Activated CD8-positive, alpha-beta T cell treated with anti-CD3 and anti-CD28 coated beads, Interleukin-2, amount 10 ng/mL, durations not matched to agents 7 days and 5 days (primary cell): Measurements from ENCODE around the gene CDC34. TPM values are rescaled to one million over a fixed set of nuclear protein-coding genes. Genes with fewer than 3 reads are reported as not detected.

Source experiments
- ATAC-seq: fragments of 150-1000 bp; cut with Tn5 transposase; one replicate; pipeline ENCODE4 v1.10.0; 2021; ENCODE audit warnings: moderate library complexity
- CTCF ChIA-PET: fragments of 350-600 bp; sonication (Branson Sonifier 250); formaldehyde crosslinking; loops from one replicate; lab custom pipeline; 2021; ENCODE audit warnings: antibody characterized with exemption; lab: Charles Lee
- POLR2A ChIA-PET: fragments of 350-600 bp; sonication (Branson Sonifier 250); formaldehyde crosslinking; loops from one replicate; lab custom pipeline; 2021; ENCODE audit warnings: antibody characterized with exemption; lab: Charles Lee
- DNase-seq: peaks from one replicate; pipeline ENCODE4 v3.0.0-alpha.2; 2020
- H3K27ac Mint-ChIP-seq: one replicate; pipeline ENCODE4 v1.8.0; 2021; ENCODE audit warnings: mild to moderate bottlenecking, mixed read lengths
- H3K27me3 Mint-ChIP-seq: one replicate; pipeline ENCODE4 v1.8.0; 2021; ENCODE audit warnings: low read depth, mixed read lengths
- H3K36me3 Mint-ChIP-seq: one replicate; pipeline ENCODE4 v1.8.0; 2021; ENCODE audit warnings: low read depth, mixed read lengths
- H3K4me1 Mint-ChIP-seq: one replicate; pipeline ENCODE4 v1.8.0; 2021; ENCODE audit warnings: low read depth, mixed read lengths
- H3K4me3 Mint-ChIP-seq: one replicate; pipeline ENCODE4 v1.8.0; 2021; ENCODE audit warnings: mild to moderate bottlenecking, mixed read lengths
- H3K9me3 Mint-ChIP-seq: one replicate; pipeline ENCODE4 v1.8.0; 2022; ENCODE audit warnings: mixed read lengths; ENCODE audit not compliant: insufficient read depth
- total RNA-seq, 2 experiments: library from RNA; stranded (reverse); gene quantifications; one replicate each; pipeline ENCODE4 v1.2.3, GENCODE V29; 2021

Gene CDC34
- total RNA-seq, 2 experiments from 2014 or later, result 49.0 to 53.0 TPM

GRCh38 chr19:530134-531008 is 1.2 kb upstream of the CDC34 start:
- DNase-seq (no peak), ATAC-seq (no peak)
- H3K36me3 Mint-ChIP-seq, result peaks cover 4% of the 10 kb centered on the region
- peak overlapping the region; percentile 89 for H3K27ac Mint-ChIP-seq
- H3K27me3 Mint-ChIP-seq, result peaks cover 3% of the 10 kb centered on the region
- H3K4me3 Mint-ChIP-seq, result peak overlapping the region; percentile 78
- CTCF ChIA-PET, result interaction anchor here (1.1 to 6.1 kb wide), 3 partner anchors 11 to 23 kb away, joined by 3 to 87 read pairs (median 24); partner anchors contain the start of gene TPGS1
- POLR2A ChIA-PET, result interaction anchor here (0.7 to 3.2 kb wide), 5 partner anchors 9 to 42 kb away, joined by 3 to 14 read pairs (median 9); partner anchors contain the start of genes BSG and TPGS1
- H3K9me3 Mint-ChIP-seq, result no peaks in the 10 kb centered on the region
- peaks cover 22% of the 10 kb centered on the region for H3K4me1 Mint-ChIP-seq

DNA sequence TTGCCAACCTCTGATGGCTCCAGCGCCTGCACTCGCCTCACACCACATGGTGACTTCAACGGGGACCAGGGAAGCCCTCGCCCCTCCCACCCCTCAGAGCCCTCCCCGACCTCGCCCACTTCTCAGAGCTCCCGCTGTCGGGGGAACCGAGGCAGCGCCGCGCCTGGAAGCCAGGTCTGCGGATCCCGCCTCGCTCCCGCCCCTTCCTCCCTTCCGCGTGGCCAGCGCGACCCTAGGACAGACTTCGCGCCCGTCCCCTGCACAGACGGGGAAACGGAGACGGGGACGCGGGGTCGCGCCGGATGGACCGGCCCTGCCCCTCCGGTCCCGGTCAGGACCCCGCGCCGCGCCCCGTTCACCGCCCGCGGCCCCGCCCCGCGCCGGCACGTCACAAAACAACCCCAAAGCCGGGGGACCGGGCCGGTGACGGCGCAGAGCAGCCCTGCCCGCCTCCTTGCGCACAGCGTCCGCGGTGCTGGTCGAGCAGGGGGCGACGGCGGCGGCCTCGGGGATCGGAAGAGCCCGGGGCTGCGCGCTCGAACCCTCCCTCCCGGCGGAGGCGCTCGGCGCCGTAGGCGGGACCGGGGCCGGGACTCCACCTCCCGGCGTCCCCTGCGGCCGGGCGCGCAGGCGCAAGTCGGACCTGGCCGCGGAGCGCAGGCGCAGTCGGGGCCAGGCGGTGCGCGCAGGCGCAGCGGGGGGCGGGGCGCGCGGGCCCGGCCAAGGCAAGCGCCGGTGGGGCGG is 379 bp upstream of the CDC34 start:
- peaks cover 22% of the 10 kb centered on the region for H3K4me1 Mint-ChIP-seq
- ATAC-seq (peak; percentile 80), DNase-seq (peak; percentile 88)
- CTCF ChIA-PET, result interaction anchor here (0.7 to 6.1 kb wide), 8 partner anchors 10 to 79 kb away, joined by 3 to 87 read pairs (median 4); partner anchors contain the start of genes GZMM and TPGS1
- POLR2A ChIA-PET, result interaction anchor here (1.2 to 3.2 kb wide), 8 partner anchors 9 to 41 kb away, joined by 3 to 19 read pairs (median 8); partner anchors contain the start of genes BSG, GZMM and TPGS1
- peaks cover 6% of the 10 kb centered on the region for H3K36me3 Mint-ChIP-seq
- H3K9me3 Mint-ChIP-seq, result no peaks in the 10 kb centered on the region
- peak overlapping the region; percentile 89 for H3K27ac Mint-ChIP-seq
- peak overlapping the region; percentile 78 for H3K4me3 Mint-ChIP-seq
- peaks cover 2% of the 10 kb centered on the region for H3K27me3 Mint-ChIP-seq

DNA sequence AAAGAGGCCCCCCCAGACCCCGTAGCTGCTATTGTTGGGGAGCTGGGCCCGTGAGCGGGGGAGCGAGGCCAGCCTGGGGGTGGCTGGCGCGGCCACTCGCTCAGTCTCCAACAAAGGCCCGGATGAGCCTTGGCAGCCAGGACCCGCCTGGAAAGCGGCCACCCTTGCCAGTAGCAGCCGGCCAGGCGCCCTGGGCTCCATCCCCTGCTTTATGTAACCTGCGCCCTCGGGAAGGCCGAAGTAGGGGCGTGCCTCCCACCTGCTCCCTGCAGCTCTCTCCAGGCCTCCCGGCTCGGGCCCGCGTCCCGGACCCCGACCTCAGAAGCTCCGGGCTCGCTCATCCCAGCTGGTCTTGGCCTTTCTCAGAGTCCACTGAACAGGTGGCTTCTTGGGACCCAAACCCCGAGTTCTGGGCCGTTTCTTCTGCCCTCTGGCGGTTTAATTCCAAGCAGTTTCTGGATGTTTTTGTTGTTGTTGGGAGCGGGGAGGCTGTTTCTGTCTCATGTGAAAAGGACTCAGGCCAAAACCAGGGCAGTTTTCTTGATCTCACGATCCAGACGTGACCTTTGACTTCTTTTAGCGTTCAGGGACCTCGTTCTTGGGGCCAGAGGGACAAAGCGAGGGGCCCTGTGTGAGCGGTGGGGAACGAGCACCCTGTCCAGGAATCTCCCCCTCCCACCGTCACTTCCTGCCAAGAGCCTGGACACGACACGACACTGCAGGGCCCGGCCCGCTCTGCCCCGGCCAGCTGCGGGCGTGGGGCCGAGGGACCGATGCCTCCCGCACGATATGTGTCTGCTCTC is 1.2 kb downstream of the CDC34 start:
- CTCF ChIA-PET, result interaction anchor here (1.3 to 6.1 kb wide), 6 partner anchors 9 to 77 kb away, joined by 4 to 87 read pairs (median 6); partner anchors contain the start of gene TPGS1
- peaks cover 22% of the 10 kb centered on the region for H3K4me1 Mint-ChIP-seq
- H3K27me3 Mint-ChIP-seq, result no peaks in the 10 kb centered on the region
- H3K9me3 Mint-ChIP-seq, result no peaks in the 10 kb centered on the region
- peak overlapping the region; percentile 81 for H3K27ac Mint-ChIP-seq
- ATAC-seq (peak; percentile 1), DNase-seq (peak; percentile 63)
- H3K36me3 Mint-ChIP-seq, result peaks cover 10% of the 10 kb centered on the region
- POLR2A ChIA-PET, result interaction anchor here (1.1 to 3.2 kb wide), 7 partner anchors 11 to 39 kb away, joined by 3 to 19 read pairs (median 9); partner anchors contain the start of genes BSG, GZMM and TPGS1
- H3K4me3 Mint-ChIP-seq, result peak overlapping the region; percentile 82

DNA sequence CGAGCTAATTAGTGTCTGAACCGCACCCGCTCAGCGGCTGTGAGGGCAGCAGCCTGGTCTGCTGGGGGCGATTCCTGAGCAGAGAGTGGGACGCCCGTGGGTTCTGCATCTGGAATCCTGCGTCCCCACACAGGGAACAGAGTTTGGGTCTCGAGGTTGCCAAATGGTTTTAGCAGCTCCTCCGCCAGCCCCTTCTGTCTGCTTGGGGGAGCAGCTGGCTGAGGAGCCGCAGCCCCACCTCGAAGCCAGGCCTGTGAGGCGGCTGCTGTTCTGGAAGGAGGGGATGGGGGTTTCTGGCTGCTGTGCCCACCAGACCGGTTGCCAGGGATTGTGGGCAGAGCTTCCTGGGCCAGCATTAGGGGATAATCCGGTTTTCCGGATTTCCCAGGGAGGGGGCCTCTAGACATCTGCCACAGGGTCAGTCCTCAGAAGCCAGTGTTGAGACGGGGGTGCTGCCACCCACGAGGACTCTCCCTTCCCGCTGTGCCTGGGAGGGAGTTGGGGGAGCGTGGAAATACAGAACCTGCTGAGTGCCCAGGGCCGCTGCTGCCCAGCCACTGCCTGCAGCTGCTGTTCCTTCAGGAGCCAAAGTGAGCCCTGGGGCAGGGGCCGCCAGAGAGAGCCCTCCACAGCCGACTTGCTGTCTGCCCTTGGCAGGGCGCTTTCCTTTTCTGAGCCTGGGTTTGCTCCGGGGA is 2.0 kb downstream of the CDC34 start:
- Mint-ChIP-seq H3K36me3 (peaks cover 13% of the 10 kb centered on the region), H3K9me3 (no peaks in the 10 kb centered on the region), H3K27ac (peak overlapping the region; percentile 25), H3K4me1 (peaks cover 22% of the 10 kb centered on the region), H3K27me3 (no peaks in the 10 kb centered on the region), H3K4me3 (peak overlapping the region; percentile 82)
- DNase-seq (no peak), ATAC-seq (no peak)
- CTCF ChIA-PET, result interaction anchor here (1.8 to 6.1 kb wide), 3 partner anchors 9 to 27 kb away, joined by 7 to 87 read pairs (median 24); partner anchors contain the start of gene TPGS1
- POLR2A ChIA-PET, result interaction anchor here (1.1 to 3.2 kb wide), 3 partner anchors 12 to 39 kb away, joined by 3 to 19 read pairs (median 14); partner anchors contain the start of gene BSG

DNA sequence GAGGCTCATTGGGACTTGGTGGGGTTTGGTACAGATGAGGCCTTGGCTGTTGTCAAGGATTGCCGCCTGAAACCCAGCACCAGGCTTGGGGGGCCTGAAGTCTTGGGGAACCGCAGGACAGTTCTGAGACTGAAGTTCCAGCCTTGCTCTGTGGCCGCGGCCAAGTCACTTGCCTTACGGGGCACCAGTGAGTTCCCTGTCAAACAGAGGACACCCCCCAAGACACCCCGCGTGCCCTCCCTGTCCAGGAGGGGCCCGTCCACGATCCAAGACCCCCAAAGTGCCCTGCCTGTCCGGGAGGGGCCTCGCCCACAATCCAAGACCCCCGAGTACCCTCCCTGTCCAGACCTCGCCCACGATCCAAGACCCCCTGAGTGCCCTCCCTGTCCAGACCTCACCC is 2.5 kb downstream of the CDC34 start:
- ChIA-PET CTCF (interaction anchor here (3.9 to 6.1 kb wide), 2 partner anchors 23 to 27 kb away, joined by 24 to 87 read pairs; partner anchors contain the start of gene TPGS1), POLR2A (no interaction called here)
- peaks cover 22% of the 10 kb centered on the region for H3K4me1 Mint-ChIP-seq
- peaks cover 15% of the 10 kb centered on the region for H3K36me3 Mint-ChIP-seq
- DNase-seq (no peak), ATAC-seq (no peak)
- no peaks in the 10 kb centered on the region for H3K9me3 Mint-ChIP-seq
- H3K27me3 Mint-ChIP-seq, result no peaks in the 10 kb centered on the region
- peak overlapping the region; percentile 82 for H3K4me3 Mint-ChIP-seq
- no peak overlapping the region for H3K27ac Mint-ChIP-seq

DNA sequence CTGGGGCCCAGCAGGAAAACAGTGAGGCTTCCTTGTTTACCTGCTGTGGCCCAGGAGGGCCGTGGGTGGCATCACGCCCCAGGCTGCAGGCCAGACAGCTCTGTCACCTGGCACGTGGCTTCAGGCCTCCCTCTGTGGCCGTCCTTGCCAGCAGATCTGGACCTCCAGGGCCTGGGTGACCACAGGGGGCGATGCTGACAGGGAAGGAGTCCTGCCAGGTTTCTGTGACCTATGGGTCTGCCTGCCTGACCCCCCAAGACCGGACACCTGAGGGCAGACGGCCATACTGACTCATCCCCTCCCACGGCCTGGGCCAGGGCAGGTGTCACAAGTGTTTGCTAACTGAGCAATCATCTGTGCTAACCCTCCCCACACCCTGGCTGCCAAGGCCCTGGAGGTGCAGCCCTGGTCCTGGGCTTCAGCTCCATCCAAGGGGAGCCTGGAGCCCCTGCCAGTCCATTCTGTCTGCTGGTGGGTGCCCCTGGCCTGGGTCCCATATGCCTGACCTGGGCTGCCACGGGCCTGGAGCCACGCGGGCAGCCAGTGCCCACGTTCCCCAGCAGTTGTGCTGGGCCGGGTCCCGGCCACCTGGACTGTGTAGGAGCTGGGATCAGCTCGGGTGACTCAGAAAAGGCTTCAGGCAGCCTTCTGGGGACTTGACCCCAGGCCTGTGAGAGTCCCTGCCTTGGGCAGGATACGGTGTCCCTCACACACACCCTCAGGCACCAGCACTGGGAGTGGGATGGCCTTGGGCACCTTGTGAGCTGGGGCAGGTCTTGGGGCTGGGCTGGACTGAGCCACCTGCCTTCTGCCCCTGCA is 3.7 kb downstream of the CDC34 start:
- H3K4me3 Mint-ChIP-seq, result peak overlapping the region; percentile 40
- peak overlapping the region; percentile 63 for H3K27ac Mint-ChIP-seq
- ATAC-seq, result no peak
- H3K27me3 Mint-ChIP-seq, result no peaks in the 10 kb centered on the region
- no peak for DNase-seq
- POLR2A ChIA-PET, result interaction anchor here (0.7 kb wide), 1 partner anchor 9 kb away, joined by 3 read pairs; the partner anchor contains the start of gene GZMM
- CTCF ChIA-PET, result no interaction called here
- H3K9me3 Mint-ChIP-seq, result no peaks in the 10 kb centered on the region
- peaks cover 20% of the 10 kb centered on the region for H3K4me1 Mint-ChIP-seq
- peaks cover 15% of the 10 kb centered on the region for H3K36me3 Mint-ChIP-seq

DNA sequence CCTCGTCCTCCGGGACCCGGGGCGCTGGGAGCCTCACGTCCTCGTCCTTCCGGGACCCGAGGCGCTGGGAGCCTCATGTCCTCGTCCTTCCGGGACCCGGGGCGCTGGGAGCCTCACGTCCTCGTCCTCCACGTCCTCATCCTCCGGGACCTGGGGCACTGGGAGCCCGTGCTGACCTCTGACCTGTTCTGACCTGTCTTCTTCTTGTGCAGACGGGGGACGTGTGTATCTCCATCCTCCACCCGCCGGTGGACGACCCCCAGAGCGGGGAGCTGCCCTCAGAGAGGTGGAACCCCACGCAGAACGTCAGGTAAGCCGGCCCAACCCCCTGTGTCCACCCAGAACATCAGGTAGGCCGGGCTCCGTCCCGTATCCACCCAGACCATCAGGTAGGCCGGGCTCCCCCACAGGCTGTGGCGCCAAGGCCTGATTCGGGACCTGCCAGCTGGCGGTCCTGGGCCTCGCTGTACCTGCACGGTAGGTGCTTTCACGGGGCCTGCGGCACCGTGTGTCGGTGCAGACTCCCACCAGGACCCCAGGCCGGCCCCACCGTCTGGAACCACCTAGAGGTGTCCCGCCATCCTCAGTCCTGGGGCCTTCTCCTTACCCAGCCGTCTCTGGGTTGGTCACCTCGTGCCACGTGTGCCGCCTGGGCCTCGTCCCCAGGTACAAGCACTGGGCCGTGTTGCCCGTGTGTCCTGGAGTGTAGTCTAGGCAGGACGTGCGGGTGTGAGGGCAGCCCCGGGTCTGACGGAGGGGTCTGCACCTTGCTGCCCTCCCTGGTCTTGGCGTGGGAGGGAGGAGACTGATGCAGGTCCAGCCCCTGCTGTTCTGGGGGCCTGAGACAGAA is 4.7 kb downstream of the CDC34 start:
- Mint-ChIP-seq H3K27ac (no peak overlapping the region), H3K36me3 (peaks cover 15% of the 10 kb centered on the region), H3K9me3 (no peaks in the 10 kb centered on the region)

GRCh38 chr19:536881-537404 is 5.4 kb downstream of the CDC34 start:
- H3K27ac Mint-ChIP-seq, result no peak overlapping the region
- ChIA-PET CTCF (no interaction called here), POLR2A (no interaction called here)
- no peaks in the 10 kb centered on the region for H3K9me3 Mint-ChIP-seq
- H3K4me3 Mint-ChIP-seq, result no peak overlapping the region
- DNase-seq (no peak), ATAC-seq (no peak)
- peaks cover 15% of the 10 kb centered on the region for H3K4me1 Mint-ChIP-seq
- H3K36me3 Mint-ChIP-seq, result peaks cover 17% of the 10 kb centered on the region
- no peaks in the 10 kb centered on the region for H3K27me3 Mint-ChIP-seq

More for the DNA sequence above, 4.7 kb downstream of the CDC34 start:
- H3K27me3 Mint-ChIP-seq, result no peaks in the 10 kb centered on the region
- H3K4me3 Mint-ChIP-seq, result no peak overlapping the region
- no peak for ATAC-seq
- ChIA-PET POLR2A (no interaction called here), CTCF (no interaction called here)
- DNase-seq, result no peak
- peaks cover 15% of the 10 kb centered on the region for H3K4me1 Mint-ChIP-seq
